Measurements from ENCODE around the gene MED23. TPM values are rescaled to one million over a fixed set of nuclear protein-coding genes. Genes with fewer than 3 reads are reported as not detected.
A peak's percentile ranks its signal among the peaks of the same experiment; 100 is the strongest.

MED23 gene
- total and polyA plus RNA-seq, 9 of the 15 experiments (the other 6 are each of a cell fraction or from before 2014, with no cell fraction given): 13.7 to 61.2 (median 27.2) TPM

GRCh38 chr6:131613296-131613925 lies 14.6 kb downstream of the MED23 start (continued):
- TF ChIP-seq, protein P1, sequence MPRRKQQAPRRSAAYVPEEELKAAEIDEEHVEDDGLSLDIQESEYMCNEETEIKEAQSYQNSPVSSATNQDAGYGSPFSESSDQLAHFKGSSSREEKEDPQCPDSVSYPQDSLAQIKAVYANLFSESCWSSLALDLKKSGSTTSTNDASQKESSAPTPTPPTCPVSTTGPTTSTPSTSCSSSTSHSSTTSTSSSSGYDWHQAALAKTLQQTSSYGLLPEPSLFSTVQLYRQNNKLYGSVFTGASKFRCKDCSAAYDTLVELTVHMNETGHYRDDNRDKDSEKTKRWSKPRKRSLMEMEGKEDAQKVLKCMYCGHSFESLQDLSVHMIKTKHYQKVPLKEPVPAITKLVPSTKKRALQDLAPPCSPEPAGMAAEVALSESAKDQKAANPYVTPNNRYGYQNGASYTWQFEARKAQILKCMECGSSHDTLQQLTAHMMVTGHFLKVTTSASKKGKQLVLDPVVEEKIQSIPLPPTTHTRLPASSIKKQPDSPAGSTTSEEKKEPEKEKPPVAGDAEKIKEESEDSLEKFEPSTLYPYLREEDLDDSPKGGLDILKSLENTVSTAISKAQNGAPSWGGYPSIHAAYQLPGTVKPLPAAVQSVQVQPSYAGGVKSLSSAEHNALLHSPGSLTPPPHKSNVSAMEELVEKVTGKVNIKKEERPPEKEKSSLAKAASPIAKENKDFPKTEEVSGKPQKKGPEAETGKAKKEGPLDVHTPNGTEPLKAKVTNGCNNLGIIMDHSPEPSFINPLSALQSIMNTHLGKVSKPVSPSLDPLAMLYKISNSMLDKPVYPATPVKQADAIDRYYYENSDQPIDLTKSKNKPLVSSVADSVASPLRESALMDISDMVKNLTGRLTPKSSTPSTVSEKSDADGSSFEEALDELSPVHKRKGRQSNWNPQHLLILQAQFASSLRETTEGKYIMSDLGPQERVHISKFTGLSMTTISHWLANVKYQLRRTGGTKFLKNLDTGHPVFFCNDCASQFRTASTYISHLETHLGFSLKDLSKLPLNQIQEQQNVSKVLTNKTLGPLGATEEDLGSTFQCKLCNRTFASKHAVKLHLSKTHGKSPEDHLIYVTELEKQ (CRISPR knock-in tag; IDR thresholded peaks at IDR 0.05): no peak
- no peak for TF ChIP-seq CREM (IDR thresholded peaks at IDR 0.05; ENCODE audit: low read depth)

DNA sequence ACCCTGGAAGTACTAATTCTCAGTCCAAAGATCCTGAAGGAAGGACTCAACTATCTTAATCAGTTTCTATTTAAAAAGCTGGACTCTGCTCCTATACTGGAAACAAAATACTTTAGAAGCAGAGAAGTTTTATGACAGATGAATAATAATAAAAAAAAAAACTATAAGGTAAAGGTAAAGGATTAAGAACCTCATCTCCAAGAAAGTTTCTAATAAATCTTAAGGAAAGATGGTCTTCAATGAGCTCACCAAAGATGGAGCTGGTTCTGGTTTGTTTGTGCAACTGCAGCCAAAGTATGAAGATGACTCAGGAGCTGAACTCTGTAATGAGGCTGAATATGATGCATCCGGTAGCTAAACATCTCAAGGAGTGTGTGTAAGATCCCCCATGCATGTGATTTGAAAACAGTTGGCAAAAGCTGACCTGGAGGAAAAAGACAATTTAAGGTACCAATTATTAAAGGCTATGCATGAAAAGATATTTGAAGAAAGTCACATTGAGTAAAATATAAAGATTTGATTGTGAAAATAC lies 25.2 kb downstream of the MED23 start:
- CTCF ChIA-PET (ENCODE audit: low intra/inter-chr PET ratio): no interaction called here
- no peak for DNase-seq (ENCODE audit: extremely low read depth in 1 of 4, low spot score in 3 of 4)
- 93% methylated on average over 1 of the region's 1 CpG for WGBS (ENCODE audit: insufficient coverage, low coverage, missing lambda C conversion rate)
- Histone ChIP-seq H3K9ac (ENCODE audit: insufficient read depth in 1 of 2, low read depth in 2 of 2, low read length in 2 of 2) (no peak overlapping the region), H3K4me1 (replicated peaks in 1 of 2; ENCODE audit: control insufficient read depth in 2 of 2, insufficient read depth in 2 of 2, low read length in 2 of 2) (no peaks in the 10 kb centered on the region), H3K27ac (ENCODE audit: extremely low read depth, low read depth, low read length) (no peak overlapping the region), H2AFZ (ENCODE audit: low read depth, low read length) (no peak overlapping the region), H3K4me2 (ENCODE audit: insufficient read depth, low read length) (no peak overlapping the region), H3K9me3 (replicated peaks; ENCODE audit: control insufficient read depth, insufficient read depth, low read depth, low read length) (no peaks in the 10 kb centered on the region), H3K36me3 (ENCODE audit: control insufficient read depth, insufficient read depth, low read length) (peaks cover 90% of the 10 kb centered on the region), H3K9me1 (ENCODE audit: control insufficient read depth, insufficient read depth, low read length) (no peaks in the 10 kb centered on the region), H3K79me2 (ENCODE audit: control insufficient read depth, insufficient read depth, low read length) (no peaks in the 10 kb centered on the region), H3K27me3 (ENCODE audit: control insufficient read depth in 2 of 2, insufficient read depth in 2 of 2, low read length in 2 of 2) (no peaks in the 10 kb centered on the region), H4K20me1 (replicated peaks; ENCODE audit: control insufficient read depth, insufficient read depth, low read length) (no peaks in the 10 kb centered on the region), H3K4me3 (no peak overlapping the region)
- ATAC-seq: peak; percentile 34; the same call in 1 of the 3 replicates
- POLR2A ChIA-PET: interaction anchor here (0.5 to 1.3 kb wide), 5 partner anchors 11 to 26 kb away, joined by 3 to 4 read pairs (median 3); no protein-coding TSS in a partner anchor
- no peak for FAIRE-seq
- in situ Hi-C loops (cut with MboI) (no loop called here), intact Hi-C loops (cut with micrococcal nuclease) (no loop called here)
- BruUV-seq (replicated peaks): no TSS peak
- TF ChIP-seq RBM39 (optimal IDR thresholded peaks at IDR 0.05; ENCODE audit: low read depth, low read length): no peak
- TF ChIP-seq, protein P2, sequence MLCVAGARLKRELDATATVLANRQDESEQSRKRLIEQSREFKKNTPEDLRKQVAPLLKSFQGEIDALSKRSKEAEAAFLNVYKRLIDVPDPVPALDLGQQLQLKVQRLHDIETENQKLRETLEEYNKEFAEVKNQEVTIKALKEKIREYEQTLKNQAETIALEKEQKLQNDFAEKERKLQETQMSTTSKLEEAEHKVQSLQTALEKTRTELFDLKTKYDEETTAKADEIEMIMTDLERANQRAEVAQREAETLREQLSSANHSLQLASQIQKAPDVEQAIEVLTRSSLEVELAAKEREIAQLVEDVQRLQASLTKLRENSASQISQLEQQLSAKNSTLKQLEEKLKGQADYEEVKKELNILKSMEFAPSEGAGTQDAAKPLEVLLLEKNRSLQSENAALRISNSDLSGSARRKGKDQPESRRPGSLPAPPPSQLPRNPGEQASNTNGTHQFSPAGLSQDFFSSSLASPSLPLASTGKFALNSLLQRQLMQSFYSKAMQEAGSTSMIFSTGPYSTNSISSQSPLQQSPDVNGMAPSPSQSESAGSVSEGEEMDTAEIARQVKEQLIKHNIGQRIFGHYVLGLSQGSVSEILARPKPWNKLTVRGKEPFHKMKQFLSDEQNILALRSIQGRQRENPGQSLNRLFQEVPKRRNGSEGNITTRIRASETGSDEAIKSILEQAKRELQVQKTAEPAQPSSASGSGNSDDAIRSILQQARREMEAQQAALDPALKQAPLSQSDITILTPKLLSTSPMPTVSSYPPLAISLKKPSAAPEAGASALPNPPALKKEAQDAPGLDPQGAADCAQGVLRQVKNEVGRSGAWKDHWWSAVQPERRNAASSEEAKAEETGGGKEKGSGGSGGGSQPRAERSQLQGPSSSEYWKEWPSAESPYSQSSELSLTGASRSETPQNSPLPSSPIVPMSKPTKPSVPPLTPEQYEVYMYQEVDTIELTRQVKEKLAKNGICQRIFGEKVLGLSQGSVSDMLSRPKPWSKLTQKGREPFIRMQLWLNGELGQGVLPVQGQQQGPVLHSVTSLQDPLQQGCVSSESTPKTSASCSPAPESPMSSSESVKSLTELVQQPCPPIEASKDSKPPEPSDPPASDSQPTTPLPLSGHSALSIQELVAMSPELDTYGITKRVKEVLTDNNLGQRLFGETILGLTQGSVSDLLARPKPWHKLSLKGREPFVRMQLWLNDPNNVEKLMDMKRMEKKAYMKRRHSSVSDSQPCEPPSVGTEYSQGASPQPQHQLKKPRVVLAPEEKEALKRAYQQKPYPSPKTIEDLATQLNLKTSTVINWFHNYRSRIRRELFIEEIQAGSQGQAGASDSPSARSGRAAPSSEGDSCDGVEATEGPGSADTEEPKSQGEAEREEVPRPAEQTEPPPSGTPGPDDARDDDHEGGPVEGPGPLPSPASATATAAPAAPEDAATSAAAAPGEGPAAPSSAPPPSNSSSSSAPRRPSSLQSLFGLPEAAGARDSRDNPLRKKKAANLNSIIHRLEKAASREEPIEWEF (CRISPR knock-in tag; IDR thresholded peaks at IDR 0.05): no peak
- no peak for TF ChIP-seq NFE2 (IDR thresholded peaks at IDR 0.05; ENCODE audit: low read depth)
- TF ChIP-seq NR4A1 (CRISPR knock-in tag; IDR thresholded peaks at IDR 0.05): no peak
- no peak for TF ChIP-seq NR4A1 (tag; IDR thresholded peaks at IDR 0.05)
- TF ChIP-seq, protein P3, sequence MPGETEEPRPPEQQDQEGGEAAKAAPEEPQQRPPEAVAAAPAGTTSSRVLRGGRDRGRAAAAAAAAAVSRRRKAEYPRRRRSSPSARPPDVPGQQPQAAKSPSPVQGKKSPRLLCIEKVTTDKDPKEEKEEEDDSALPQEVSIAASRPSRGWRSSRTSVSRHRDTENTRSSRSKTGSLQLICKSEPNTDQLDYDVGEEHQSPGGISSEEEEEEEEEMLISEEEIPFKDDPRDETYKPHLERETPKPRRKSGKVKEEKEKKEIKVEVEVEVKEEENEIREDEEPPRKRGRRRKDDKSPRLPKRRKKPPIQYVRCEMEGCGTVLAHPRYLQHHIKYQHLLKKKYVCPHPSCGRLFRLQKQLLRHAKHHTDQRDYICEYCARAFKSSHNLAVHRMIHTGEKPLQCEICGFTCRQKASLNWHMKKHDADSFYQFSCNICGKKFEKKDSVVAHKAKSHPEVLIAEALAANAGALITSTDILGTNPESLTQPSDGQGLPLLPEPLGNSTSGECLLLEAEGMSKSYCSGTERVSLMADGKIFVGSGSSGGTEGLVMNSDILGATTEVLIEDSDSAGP (CRISPR knock-in tag; IDR thresholded peaks at IDR 0.05): no peak
